ENCODE data around the gene MAP1LC3B2. TPM values are rescaled to one million over a fixed set of nuclear protein-coding genes. Genes with fewer than 3 reads are reported as not detected.

MAP1LC3B2 gene
- total and polyA plus RNA-seq, 10 of the 15 experiments (the other 5 are each of a cell fraction or from before 2014, with no cell fraction given) = 0.23 to 2.7 (median 0.72) TPM; not detected in 3

DNA sequence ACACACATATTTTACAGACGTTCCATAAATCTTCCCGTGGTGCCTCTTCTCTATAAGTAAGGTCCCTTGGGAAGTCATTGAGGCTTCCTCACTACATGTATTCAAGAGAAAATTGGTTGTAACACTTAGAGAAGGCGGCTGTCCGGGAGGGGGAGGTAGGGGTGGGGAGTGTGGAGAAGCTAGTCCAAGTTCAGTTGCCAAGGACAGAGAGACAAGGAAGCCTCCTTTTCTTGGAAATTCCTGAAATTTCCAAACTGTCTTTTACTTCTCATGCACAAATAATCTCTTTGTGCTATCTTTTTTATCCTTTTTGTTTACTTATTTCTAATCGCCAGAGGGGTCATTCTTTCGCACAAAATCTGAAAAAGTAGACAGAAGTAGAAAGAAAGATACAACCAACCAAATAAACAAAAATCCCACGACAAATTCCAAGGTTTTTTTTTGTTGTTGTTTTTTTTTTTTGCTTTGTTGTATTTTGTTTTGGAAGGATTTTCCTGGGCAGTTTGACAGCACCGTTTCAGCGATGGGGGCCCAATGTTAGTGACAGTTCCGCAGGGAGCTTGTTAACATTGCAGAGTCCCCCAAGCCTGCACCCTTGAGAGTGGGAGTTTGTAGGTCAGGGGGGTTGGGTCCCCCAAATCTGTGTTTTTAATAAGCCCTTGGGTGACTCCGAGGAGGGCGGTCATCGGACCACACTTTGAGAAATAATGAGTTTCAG lies 45.2 kb downstream of the MAP1LC3B2 start:
- Histone ChIP-seq H3K9me3 (replicated peaks; ENCODE audit: control insufficient read depth, insufficient read depth, low read length) (no peaks in the 10 kb centered on the region; the same call in 2 of the 3 replicates), H3K79me2 (ENCODE audit: control insufficient read depth, insufficient read depth, low read length) (no peaks in the 10 kb centered on the region), H3K36me3 (ENCODE audit: control insufficient read depth in 2 of 2, insufficient read depth in 2 of 2, low read length in 1 of 2) (no peaks in the 10 kb centered on the region), H4K20me1 (ENCODE audit: control insufficient read depth, insufficient read depth) (no peaks in the 10 kb centered on the region), H3K4me3 (no peak overlapping the region), H3K27me3 (replicated peaks in 1 of 2; ENCODE audit: control insufficient read depth in 2 of 2, insufficient read depth in 2 of 2, low read length in 1 of 2) (no peaks in the 10 kb centered on the region; a peak in 1 of 4 replicates), H2AFZ (ENCODE audit: control insufficient read depth, low read depth, low read length) (no peak overlapping the region), H3K9ac (ENCODE audit: control insufficient read depth, insufficient read depth, low read length) (no peak overlapping the region), H3K27ac (ENCODE audit: control insufficient read depth, insufficient read depth) (no peak overlapping the region), H3K4me1 (ENCODE audit: control insufficient read depth, insufficient read depth, low read length) (peaks cover 3% of the 10 kb centered on the region; the same call in 1 of the 2 replicates), H3K4me2 (ENCODE audit: control insufficient read depth, insufficient read depth) (no peak overlapping the region)
- no peak for FAIRE-seq
- no TSS peak for BruUV-seq (replicated peaks)
- no peak for DNase-seq (ENCODE audit: low read depth, low spot score)
- 52% methylated on average over 13 of the region's 13 CpGs for WGBS (ENCODE audit: insufficient coverage, insufficient replicate concordance, low lambda C conversion rate, missing lambda C conversion rate)
- ChIA-PET POLR2A (no interaction called here), RAD21 (ENCODE audit: unreplicated experiment) (no interaction called here), CTCF (no interaction called here), SMC1A (ENCODE audit: uncharacterized antibody, unreplicated experiment) (no interaction called here)
- intact Hi-C loops (cut with micrococcal nuclease; ENCODE audit: unreplicated experiment) (loop anchor here (5.0 kb wide), 3 partner anchors 93 to 322 kb away; no protein-coding TSS in a partner anchor), in situ Hi-C loops (cut with MboI) (no loop called here)
- TF ChIP-seq RCOR1 (conservative IDR thresholded peaks at IDR 0.05; ENCODE audit: low read depth, low read length) = no peak
- no peak for TF ChIP-seq BCLAF1 (IDR thresholded peaks at IDR 0.05)
- no peak for TF ChIP-seq LARP7 (IDR thresholded peaks at IDR 0.05)
- TF ChIP-seq TCF12 (IDR thresholded peaks at IDR 0.05; ENCODE audit: low read depth, low read length) = no peak
- no peak for TF ChIP-seq PKNOX1 (IDR thresholded peaks at IDR 0.05)
- TF ChIP-seq ZZZ3 (IDR thresholded peaks at IDR 0.05; ENCODE audit: control insufficient read depth, insufficient read length, low read depth) = no peak
- no peak for TF ChIP-seq PAX5 (IDR thresholded peaks at IDR 0.05; ENCODE audit: borderline replicate concordance, low read depth, low read length)
- no peak for TF ChIP-seq BMI1 (IDR thresholded peaks at IDR 0.05; ENCODE audit: borderline replicate concordance)
- no peak for TF ChIP-seq CHD4 (IDR thresholded peaks at IDR 0.05)
- no peak for TF ChIP-seq IRF4 (IDR thresholded peaks at IDR 0.05; ENCODE audit: low read depth, low read length)
- no peak for TF ChIP-seq SIX5 (IDR thresholded peaks at IDR 0.05; ENCODE audit: low read depth, low read length, severe bottlenecking)
- no peak for TF ChIP-seq IKZF1 (conservative IDR thresholded peaks at IDR 0.05)
- no peak for TF ChIP-seq NFYA (IDR thresholded peaks at IDR 0.05; ENCODE audit: borderline replicate concordance, low read depth, low read length)
- TF ChIP-seq POLR2AphosphoS2 (IDR thresholded peaks at IDR 0.05; ENCODE audit: low read depth, low read length) = no peak
- no peak for TF ChIP-seq ZSCAN29 (IDR thresholded peaks at IDR 0.05)
- TF ChIP-seq CHD2 (IDR thresholded peaks at IDR 0.05; ENCODE audit: borderline replicate concordance, low read depth, low read length) = no peak
- no peak for TF ChIP-seq ZBTB4 (CRISPR knock-in tag; IDR thresholded peaks at IDR 0.05)
- TF ChIP-seq CREM (IDR thresholded peaks at IDR 0.05; ENCODE audit: low read depth) = no peak
- no peak for ATAC-seq
